Measurements from ENCODE around the gene RGMB.
A peak's percentile ranks its signal among the peaks of the same experiment; 100 is the strongest.

- TF ChIP-seq CTCF (IDR thresholded peaks at IDR 0.05) (peak in 2 of 3 donors; percentile 31 to 44), POLR2A (IDR thresholded peaks at IDR 0.05) (no peak)
Measured at GRCh38 chr5:98769210-98769958, 4.1 kb upstream of the RGMB start.

Measured in ovary (tissue), 3 donors.